ENCODE measurements around the gene ZC3H18. TPM values are rescaled to one million over a fixed set of nuclear protein-coding genes. Genes with fewer than 3 reads are reported as not detected.

ZC3H18 gene
- total and polyA plus RNA-seq, 2 of the 4 experiments (the other 2 are of a cell fraction) = 3.4 to 21.3 TPM

DNA sequence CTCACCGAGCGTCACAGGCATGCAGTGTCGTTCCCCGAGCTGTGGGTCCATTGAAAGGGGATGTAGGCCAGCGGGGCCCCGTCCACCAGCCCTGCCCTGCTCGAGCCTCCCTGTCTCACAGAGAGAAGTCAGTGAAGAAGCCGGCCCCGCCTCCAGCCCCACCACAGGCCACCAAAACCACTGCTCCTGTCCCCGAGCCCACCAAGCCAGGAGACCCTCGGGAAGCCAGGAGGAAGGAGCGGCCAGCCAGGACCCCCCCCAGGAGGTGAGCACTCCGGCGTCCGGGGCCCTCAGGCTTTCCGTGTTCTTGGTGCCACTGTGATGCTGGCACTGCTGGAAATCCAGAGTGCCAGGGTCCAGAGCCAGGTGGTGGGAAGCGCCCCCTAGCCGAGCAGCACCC is 54.3 kb downstream of the ZC3H18 start:
- peaks cover 35% of the 10 kb centered on the region for H4K20me1 ChIP-seq (ENCODE audit: insufficient read depth, low read length)
- no peak overlapping the region for H2BK15ac ChIP-seq (ENCODE audit: low read depth, low read length)
- no peak overlapping the region for H3K9ac ChIP-seq (ENCODE audit: low read depth, low read length)
- H3K4me1 ChIP-seq (ENCODE audit: control insufficient read depth, insufficient read depth, low read length) = peaks cover 6% of the 10 kb centered on the region
- no peak overlapping the region for H3K14ac ChIP-seq (replicated peaks; ENCODE audit: low read depth, low read length)
- no peak overlapping the region for H3K4me3 ChIP-seq (ENCODE audit: insufficient read depth, low read depth, low read length)
- H3K9me1 ChIP-seq (ENCODE audit: insufficient read depth, low read length) = peaks cover 7% of the 10 kb centered on the region
- no peaks in the 10 kb centered on the region for H3K27me3 ChIP-seq (ENCODE audit: control insufficient read depth, insufficient read depth, low read length)
- no peak overlapping the region for H4K91ac ChIP-seq (ENCODE audit: insufficient read depth, low read depth, low read length)
- no peak overlapping the region for H2BK120ac ChIP-seq (ENCODE audit: low read depth, low read length)
- intact Hi-C loops (cut with micrococcal nuclease) (no loop called here), dilution Hi-C loops (cut with HindIII; ENCODE audit: low sequenced_read_pairs, unreplicated experiment) (no loop called here), in situ Hi-C loops (cut with MboI; ENCODE audit: low sequenced_read_pairs) (no loop called here)
- H3K23ac ChIP-seq (ENCODE audit: low read depth, low read length) = no peak overlapping the region
- no peak overlapping the region for H2BK5ac ChIP-seq (ENCODE audit: low read depth, low read length, poor library complexity, severe bottlenecking)
- ATAC-seq (ENCODE audit: low read depth) (no peak), DNase-seq (no peak)
- TF ChIP-seq, protein P1, sequence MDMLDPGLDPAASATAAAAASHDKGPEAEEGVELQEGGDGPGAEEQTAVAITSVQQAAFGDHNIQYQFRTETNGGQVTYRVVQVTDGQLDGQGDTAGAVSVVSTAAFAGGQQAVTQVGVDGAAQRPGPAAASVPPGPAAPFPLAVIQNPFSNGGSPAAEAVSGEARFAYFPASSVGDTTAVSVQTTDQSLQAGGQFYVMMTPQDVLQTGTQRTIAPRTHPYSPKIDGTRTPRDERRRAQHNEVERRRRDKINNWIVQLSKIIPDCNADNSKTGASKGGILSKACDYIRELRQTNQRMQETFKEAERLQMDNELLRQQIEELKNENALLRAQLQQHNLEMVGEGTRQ (IDR thresholded peaks at IDR 0.05; ENCODE audit: low read depth, low read length) = no peak
- TF ChIP-seq BHLHE40 (IDR thresholded peaks at IDR 0.05; ENCODE audit: low read depth, low read length) (no peak), NFE2L2 (IDR thresholded peaks at IDR 0.05; ENCODE audit: low read depth, low read length) (no peak), RCOR1 (IDR thresholded peaks at IDR 0.05; ENCODE audit: insufficient replicate concordance, low read length) (no peak), CEBPB (IDR thresholded peaks at IDR 0.05; ENCODE audit: low read depth, low read length) (no peak), FOS (IDR thresholded peaks at IDR 0.05; ENCODE audit: low read depth, low read length) (no peak), SMC3 (IDR thresholded peaks at IDR 0.05; ENCODE audit: low read depth, low read length) (no peak), POLR2A (IDR thresholded peaks at IDR 0.05; ENCODE audit: low read depth, low read length) (no peak)
- no peak overlapping the region for H4K8ac ChIP-seq (ENCODE audit: low read depth in 2 of 2, low read length in 2 of 2)
- ChIA-PET CTCF (no interaction called here), POLR2A (ENCODE audit: unreplicated experiment) (no interaction called here)
- no TSS peak for BruUV-seq (replicated peaks)
- H2AFZ ChIP-seq (replicated peaks; ENCODE audit: low read length, poor library complexity) = no peak overlapping the region
- no peaks in the 10 kb centered on the region for H3K9me3 ChIP-seq (ENCODE audit: control insufficient read depth, insufficient read depth, low read length)
- H3K4me2 ChIP-seq (ENCODE audit: low read depth, low read length) = no peak overlapping the region
- no peak overlapping the region for H2AK9ac ChIP-seq (replicated peaks; ENCODE audit: low read depth, low read length, poor library complexity)
- WGBS, 2 experiments (ENCODE audit: extremely low coverage in 2 of 2, insufficient read length in 1 of 2) = 97% methylated on average over 6 of the region's 18 CpGs; no CpG with 5 or more reads in 1 of the 2 experiments
- no peak overlapping the region for H2AK5ac ChIP-seq (ENCODE audit: low read depth, low read length)
- no peak overlapping the region for H2BK20ac ChIP-seq (ENCODE audit: low read depth, low read length)
- peaks cover 62% of the 10 kb centered on the region for H3K36me3 ChIP-seq (ENCODE audit: control insufficient read depth, insufficient read depth, low read length)
- no peak overlapping the region for H3K18ac ChIP-seq (ENCODE audit: low read depth, low read length)
- H4K5ac ChIP-seq (ENCODE audit: low read depth, low read length) = no peak overlapping the region
- no peak overlapping the region for H3K4ac ChIP-seq (ENCODE audit: low read depth, low read length)
- no peak overlapping the region for H3K56ac ChIP-seq (ENCODE audit: extremely low read depth, insufficient read depth, low read length)
- H3K79me1 ChIP-seq (ENCODE audit: low read depth in 1 of 2, low read length in 2 of 2) = peaks cover 8 to 35% of the 10 kb centered on the region in 2 experiments
- H3K27ac ChIP-seq (ENCODE audit: insufficient read depth, low read length) = no peak overlapping the region
